8988T (cell line): ENCODE results near the gene LCE6A.

Source experiments
- DNase-seq: peaks from one replicate; pipeline ENCODE4 v3.0.0; 2011

Gene LCE6A

DNA sequence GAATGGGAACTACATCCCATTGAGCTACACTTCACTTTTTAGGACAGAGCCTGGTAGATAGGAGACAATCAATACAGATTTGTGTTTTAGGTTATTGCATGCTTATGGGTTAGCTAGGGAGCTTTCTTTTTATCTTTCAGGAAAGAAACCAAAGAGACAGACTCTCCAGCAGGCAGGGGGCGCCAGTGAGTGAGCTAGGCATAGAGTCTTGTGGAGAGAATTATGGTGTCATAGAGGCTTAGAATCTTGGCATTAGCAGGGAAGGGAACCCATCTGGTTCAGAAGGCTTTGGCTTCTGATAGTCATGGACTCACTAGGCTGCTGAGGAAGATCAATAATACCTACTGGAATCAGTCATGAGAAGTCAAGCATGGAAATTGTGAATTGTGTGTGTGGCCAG, 35.4 kb downstream of the LCE6A start, which contains the start of gene SMCP:
Gene SMCP, plus strand, starts transcription at position 281 of the 400 bp plus-strand sequence. CDS start 6,101 bp downstream, outside the sequence.
- no peak for DNase-seq

DNA sequence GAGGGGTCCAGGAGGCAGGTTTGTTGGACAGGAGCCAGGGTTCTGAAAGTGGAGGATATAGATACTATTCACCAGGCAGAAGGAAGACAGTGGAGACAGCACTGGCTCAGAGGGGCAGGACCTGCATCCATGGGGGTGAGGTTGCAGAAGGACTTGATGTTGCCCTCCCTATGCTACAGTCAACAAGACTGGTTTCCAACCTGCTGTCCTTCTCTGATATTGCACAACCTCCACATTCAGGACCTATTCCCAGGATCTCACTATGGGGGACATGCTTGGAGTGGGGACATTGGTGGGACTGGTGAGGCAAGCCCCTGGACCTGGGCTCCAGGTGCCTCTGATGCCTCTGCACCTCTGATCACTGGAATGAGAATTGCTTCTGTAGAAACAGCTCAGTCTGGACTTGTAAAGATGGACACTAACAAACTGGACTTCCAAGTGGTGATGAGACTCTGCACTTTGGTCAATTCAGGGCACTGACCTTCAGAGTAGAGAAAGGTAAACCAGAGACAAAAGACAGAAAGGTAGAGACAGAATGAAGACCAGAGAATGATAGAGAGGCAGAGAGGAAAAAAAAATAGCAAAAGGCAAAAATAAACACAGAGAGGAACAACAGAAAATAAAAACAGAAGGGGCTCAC, 37.0 kb downstream of the LCE6A start:
- no peak for DNase-seq

DNA sequence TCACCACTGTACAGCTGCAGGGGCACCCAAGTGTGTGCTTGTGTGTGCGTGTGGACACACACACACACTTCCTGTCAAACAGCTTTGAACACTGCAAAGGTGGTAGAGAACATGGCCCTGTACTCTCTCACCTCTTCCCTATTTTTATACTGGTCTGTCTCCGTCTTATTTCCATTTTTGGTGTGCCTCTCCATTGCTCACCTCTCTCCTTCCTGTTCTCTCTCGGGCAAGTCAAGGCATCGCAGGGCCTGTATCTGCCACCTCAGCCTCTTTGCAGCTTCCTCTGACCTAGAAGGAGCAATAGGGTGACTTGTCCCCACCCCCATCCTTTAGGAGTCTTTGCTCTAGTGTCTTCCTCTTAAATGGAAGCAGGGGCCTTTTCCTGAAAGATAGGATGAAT, 37.7 kb downstream of the LCE6A start:
- DNase-seq = no peak

DNA sequence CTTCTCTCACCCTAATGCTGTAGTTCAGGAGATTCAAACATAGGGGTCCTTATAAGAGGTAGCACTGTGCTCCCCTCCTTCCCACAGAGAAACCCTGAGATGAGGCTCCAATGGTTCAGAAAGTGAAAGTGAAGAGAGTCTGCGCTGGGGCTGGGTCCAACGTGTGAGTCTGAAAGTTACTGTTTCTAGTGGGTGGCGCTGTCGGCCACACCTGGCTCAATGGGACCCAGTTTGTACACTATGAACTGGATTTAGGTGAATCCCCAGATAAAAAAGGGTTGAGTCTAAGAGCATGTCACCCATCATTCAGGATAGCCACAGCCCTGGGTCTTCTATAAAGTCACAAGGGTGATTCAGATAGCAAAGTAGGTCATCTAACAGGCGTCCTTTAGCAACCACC, 38.3 kb downstream of the LCE6A start:
- no peak for DNase-seq

- no peak for DNase-seq
Observed at GRCh38 chr1:152884085-152884484, 41.4 kb downstream of the LCE6A start.

- no peak for DNase-seq
Observed at GRCh38 chr1:152884506-152884905, 41.9 kb downstream of the LCE6A start.

GRCh38 chr1:152884966-152885624, 42.4 kb downstream of the LCE6A start:
- no peak for DNase-seq

DNA sequence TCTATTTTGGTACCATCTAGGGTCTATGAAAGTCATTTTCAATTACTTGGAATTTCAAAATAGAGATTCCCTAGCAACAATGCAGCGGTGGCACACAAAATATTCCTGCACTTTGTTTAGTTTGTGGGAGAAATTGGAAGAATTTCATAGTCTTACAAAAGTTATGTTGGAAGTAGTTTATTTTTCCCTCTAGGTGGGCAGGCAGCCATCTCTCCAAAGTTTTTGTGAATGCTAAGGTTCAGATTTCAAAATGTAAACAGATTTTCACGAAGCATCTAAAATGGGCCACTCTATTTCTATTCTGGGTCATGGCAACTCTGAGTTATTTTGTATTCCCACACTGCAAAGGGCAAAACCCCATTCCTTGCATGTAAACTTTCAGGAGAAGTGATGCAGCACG, 43.4 kb downstream of the LCE6A start:
- DNase-seq = no peak

- DNase-seq = no peak
Observed at GRCh38 chr1:152886758-152887409, 44.2 kb downstream of the LCE6A start.

- DNase-seq = no peak
Observed at GRCh38 chr1:152888126-152888525, 45.5 kb downstream of the LCE6A start.
